Activated T-cell treated with anti-CD3 and anti-CD28 coated beads, Interleukin-2, amount 50 U/mL, for 1 hour (primary cell): Measurements from ENCODE around the gene NEK3.
"Not testable (repeated sequence)": the region's sequence is repeated elsewhere in the genome, so short reads cannot be mapped to it uniquely, and the experiment has no call there.

Experiments
- DNase-seq: peaks from one replicate; pipeline ENCODE4 v3.0.0-alpha.2; 2020

NEK3 gene

GRCh38 chr13:52109116-52109670 lies 50.2 kb downstream of the NEK3 start:
- no peak for DNase-seq

GRCh38 chr13:52105841-52106240 lies 53.6 kb downstream of the NEK3 start:
- DNase-seq, result no peak

GRCh38 chr13:52104624-52105023 lies 54.8 kb downstream of the NEK3 start:
- DNase-seq, result no peak

- DNase-seq, result no peak
Measured at GRCh38 chr13:52103386-52103785, 56.0 kb downstream of the NEK3 start.

GRCh38 chr13:52102423-52102822 lies 57.0 kb downstream of the NEK3 start:
- DNase-seq, result not testable (repeated sequence)

- no peak for DNase-seq
Measured at GRCh38 chr13:52097197-52097596, 62.2 kb downstream of the NEK3 start.

- no peak for DNase-seq
Measured at GRCh38 chr13:52096748-52097147, 62.6 kb downstream of the NEK3 start.

GRCh38 chr13:52096062-52096461 lies 63.3 kb downstream of the NEK3 start:
- DNase-seq, result no peak

GRCh38 chr13:52092087-52092486 lies 67.3 kb downstream of the NEK3 start:
- DNase-seq, result no peak

GRCh38 chr13:52091473-52091872 lies 67.9 kb downstream of the NEK3 start:
- no peak for DNase-seq

GRCh38 chr13:52085421-52085820 lies 74.0 kb downstream of the NEK3 start:
- DNase-seq, result no peak

- not testable (repeated sequence) for DNase-seq
Measured at GRCh38 chr13:52084981-52085380, 74.4 kb downstream of the NEK3 start.
